ENCODE data around the gene PACSIN2.
"Not testable (repeated sequence)": the region's sequence is repeated elsewhere in the genome, so short reads cannot be mapped to it uniquely, and the experiment has no call there.

The PACSIN2 gene

GRCh38 chr22:42922374-42923191, 92.4 kb downstream of the PACSIN2 start:
- TF ChIP-seq CTCF (IDR thresholded peaks at IDR 0.05) (no peak), ZFX (IDR thresholded peaks at IDR 0.05; ENCODE audit: borderline replicate concordance) (no peak)
- no peak overlapping the region for H3K27ac ChIP-seq

- H3K27ac ChIP-seq = no peak overlapping the region
- TF ChIP-seq ZFX (IDR thresholded peaks at IDR 0.05; ENCODE audit: borderline replicate concordance) (no peak), CTCF (IDR thresholded peaks at IDR 0.05) (no peak)
Measured at GRCh38 chr22:42920101-42920820, 94.7 kb downstream of the PACSIN2 start.

GRCh38 chr22:42919199-42919598, 95.8 kb downstream of the PACSIN2 start:
- TF ChIP-seq ZFX (IDR thresholded peaks at IDR 0.05; ENCODE audit: borderline replicate concordance) = no peak
- no peak for TF ChIP-seq CTCF (IDR thresholded peaks at IDR 0.05)
- no peak overlapping the region for H3K27ac ChIP-seq

- no peak overlapping the region for H3K27ac ChIP-seq
- TF ChIP-seq ZFX (IDR thresholded peaks at IDR 0.05; ENCODE audit: borderline replicate concordance) (no peak), CTCF (IDR thresholded peaks at IDR 0.05) (no peak)
Measured at GRCh38 chr22:42918500-42918899, 96.4 kb downstream of the PACSIN2 start.

- H3K27ac ChIP-seq = not testable (repeated sequence)
Measured at GRCh38 chr22:42917358-42917757, 97.6 kb downstream of the PACSIN2 start.

GRCh38 chr22:42915980-42916765, 98.8 kb downstream of the PACSIN2 start:
- TF ChIP-seq ZFX (IDR thresholded peaks at IDR 0.05; ENCODE audit: borderline replicate concordance) (no peak), CTCF (IDR thresholded peaks at IDR 0.05) (no peak)
- no peak overlapping the region for H3K27ac ChIP-seq

GRCh38 chr22:42914511-42915076, 100.4 kb downstream of the PACSIN2 start:
- TF ChIP-seq CTCF (IDR thresholded peaks at IDR 0.05) (no peak), ZFX (IDR thresholded peaks at IDR 0.05; ENCODE audit: borderline replicate concordance) (no peak)
- H3K27ac ChIP-seq = no peak overlapping the region
